ENCODE measurements around the gene SPATA2. TPM values are rescaled to one million over a fixed set of nuclear protein-coding genes. Genes with fewer than 3 reads are reported as not detected.

SPATA2 gene
- total and polyA plus RNA-seq, 7 donors, result 2.1 to 12.5 (median 4.7) TPM

GRCh38 chr20:49955167-49955566, 39.8 kb upstream of the SPATA2 start:
- no peaks in the 10 kb centered on the region for H3K9me3 ChIP-seq
- DNase-seq, result no peak
- H3K27ac ChIP-seq, result no peak overlapping the region
- intact Hi-C loops (cut with DNase I), result no loop called here
- H3K4me3 ChIP-seq, result no peak overlapping the region
- no peaks in the 10 kb centered on the region for H3K27me3 ChIP-seq
- WGBS, 2 donors, result 94 to 96% methylated on average over 3 of the region's 3 CpGs
- peaks cover 23 to 94% (median 59%) of the 10 kb centered on the region in 4 donors for H3K36me3 ChIP-seq
- no peaks in the 10 kb centered on the region for H3K4me1 ChIP-seq
- no peak for TF ChIP-seq POLR2A (IDR thresholded peaks at IDR 0.05)
- TF ChIP-seq POLR2AphosphoS5 (IDR thresholded peaks at IDR 0.05), result no peak
- TF ChIP-seq CTCF (IDR thresholded peaks at IDR 0.05), result no peak
- TF ChIP-seq EP300 (IDR thresholded peaks at IDR 0.05), result no peak

- H3K27me3 ChIP-seq, result no peaks in the 10 kb centered on the region
- peaks cover 29 to 96% (median 75%) of the 10 kb centered on the region in 4 donors for H3K36me3 ChIP-seq
- no peaks in the 10 kb centered on the region for H3K9me3 ChIP-seq
- intact Hi-C loops (cut with DNase I), result no loop called here
- DNase-seq, result no peak
- WGBS, 2 donors, result 91 to 94% methylated on average over 4 of the region's 4 CpGs
- no peak overlapping the region for H3K27ac ChIP-seq
- TF ChIP-seq POLR2A (IDR thresholded peaks at IDR 0.05), result no peak
- no peak for TF ChIP-seq EP300 (IDR thresholded peaks at IDR 0.05)
- TF ChIP-seq POLR2AphosphoS5 (IDR thresholded peaks at IDR 0.05), result no peak
- TF ChIP-seq CTCF (IDR thresholded peaks at IDR 0.05), result no peak
- peaks cover 0 to 3% (median 0%) of the 10 kb centered on the region in 4 donors for H3K4me1 ChIP-seq
- no peak overlapping the region for H3K4me3 ChIP-seq
Measured at GRCh38 chr20:49951151-49951550, 35.8 kb upstream of the SPATA2 start.

- Histone ChIP-seq H3K36me3 (peaks cover 31 to 96% (median 68%) of the 10 kb centered on the region in 4 donors), H3K4me3 (no peak overlapping the region), H3K27me3 (no peaks in the 10 kb centered on the region), H3K9me3 (no peaks in the 10 kb centered on the region), H3K4me1 (peaks cover 0 to 3% (median 0%) of the 10 kb centered on the region in 4 donors), H3K27ac (no peak overlapping the region)
- WGBS, 2 donors, result 88 to 91% methylated on average over 11 of the region's 11 CpGs
- intact Hi-C loops (cut with DNase I), result no loop called here
- DNase-seq, result no peak
- TF ChIP-seq CTCF (IDR thresholded peaks at IDR 0.05), result no peak
- no peak for TF ChIP-seq EP300 (IDR thresholded peaks at IDR 0.05)
- TF ChIP-seq POLR2A (IDR thresholded peaks at IDR 0.05), result no peak
- TF ChIP-seq POLR2AphosphoS5 (IDR thresholded peaks at IDR 0.05), result no peak
Measured at GRCh38 chr20:49948809-49949507, 33.6 kb upstream of the SPATA2 start.

- 83 to 84% methylated on average over 3 of the region's 3 CpGs for WGBS, 2 donors
- no peak for DNase-seq
- H3K9me3 ChIP-seq, result no peaks in the 10 kb centered on the region
- intact Hi-C loops (cut with DNase I), result no loop called here
- no peak overlapping the region for H3K4me3 ChIP-seq
- H3K27me3 ChIP-seq, result no peaks in the 10 kb centered on the region
- H3K27ac ChIP-seq, result no peak overlapping the region
- peaks cover 31 to 93% (median 61%) of the 10 kb centered on the region in 4 donors for H3K36me3 ChIP-seq
- TF ChIP-seq CTCF (IDR thresholded peaks at IDR 0.05), result no peak
- no peak for TF ChIP-seq POLR2A (IDR thresholded peaks at IDR 0.05)
- TF ChIP-seq POLR2AphosphoS5 (IDR thresholded peaks at IDR 0.05), result no peak
- TF ChIP-seq EP300 (IDR thresholded peaks at IDR 0.05), result no peak
- peaks cover 0 to 3% (median 0%) of the 10 kb centered on the region in 4 donors for H3K4me1 ChIP-seq
Measured at GRCh38 chr20:49948178-49948577, 32.8 kb upstream of the SPATA2 start.
